ENCODE results near the gene GASK1A. TPM values are rescaled to one million over a fixed set of nuclear protein-coding genes. Genes with fewer than 3 reads are reported as not detected.

GASK1A gene
- total RNA-seq, 1 donor from 2014 or later = 10.6 TPM

GRCh38 chr3:43009547-43009946 lies 30.4 kb downstream of the GASK1A start:
- Histone ChIP-seq H3K9me3 (no peaks in the 10 kb centered on the region), H3K36me3 (no peaks in the 10 kb centered on the region), H3K4me1 (no peaks in the 10 kb centered on the region), H3K4me3 (no peak overlapping the region), H3K27me3 (no peaks in the 10 kb centered on the region), H3K27ac (no peak overlapping the region)
- TF ChIP-seq POLR2AphosphoS5 (IDR thresholded peaks at IDR 0.05; ENCODE audit: insufficient read depth in 1 of 2, low read depth in 1 of 2) (no peak), CTCF (IDR thresholded peaks at IDR 0.05) (no peak), POLR2A (IDR thresholded peaks at IDR 0.05) (no peak)
- intact Hi-C loops (cut with DNase I) = no loop called here
- no peak for DNase-seq (ENCODE audit: extremely low spot score in 2 of 2)

DNA sequence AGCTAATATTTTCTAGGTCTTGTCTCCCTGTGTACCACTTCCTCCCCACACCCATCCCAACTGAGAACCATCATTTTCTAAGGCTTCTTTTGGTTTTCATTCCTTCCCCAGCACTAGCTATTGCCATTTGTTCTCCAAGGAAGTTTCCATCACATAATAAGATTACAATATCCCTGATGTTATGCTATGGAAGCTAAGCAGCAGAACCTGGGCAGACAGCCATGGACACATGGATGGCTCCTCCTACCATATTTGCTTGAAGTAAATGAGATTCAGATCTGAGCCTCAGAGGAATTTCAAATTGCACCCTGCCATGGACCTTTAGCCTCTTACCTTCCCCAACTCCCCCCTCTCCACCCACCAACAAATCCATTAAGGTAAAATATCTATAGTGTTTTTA lies 31.5 kb downstream of the GASK1A start:
- Histone ChIP-seq H3K36me3 (no peaks in the 10 kb centered on the region), H3K27ac (no peak overlapping the region), H3K4me3 (no peak overlapping the region), H3K4me1 (no peaks in the 10 kb centered on the region), H3K9me3 (no peaks in the 10 kb centered on the region), H3K27me3 (no peaks in the 10 kb centered on the region)
- TF ChIP-seq POLR2A (IDR thresholded peaks at IDR 0.05) (no peak), CTCF (IDR thresholded peaks at IDR 0.05) (no peak), POLR2AphosphoS5 (IDR thresholded peaks at IDR 0.05; ENCODE audit: insufficient read depth in 1 of 2, low read depth in 1 of 2) (no peak)
- intact Hi-C loops (cut with DNase I) = no loop called here
- DNase-seq (ENCODE audit: extremely low spot score in 2 of 2) = no peak

DNA sequence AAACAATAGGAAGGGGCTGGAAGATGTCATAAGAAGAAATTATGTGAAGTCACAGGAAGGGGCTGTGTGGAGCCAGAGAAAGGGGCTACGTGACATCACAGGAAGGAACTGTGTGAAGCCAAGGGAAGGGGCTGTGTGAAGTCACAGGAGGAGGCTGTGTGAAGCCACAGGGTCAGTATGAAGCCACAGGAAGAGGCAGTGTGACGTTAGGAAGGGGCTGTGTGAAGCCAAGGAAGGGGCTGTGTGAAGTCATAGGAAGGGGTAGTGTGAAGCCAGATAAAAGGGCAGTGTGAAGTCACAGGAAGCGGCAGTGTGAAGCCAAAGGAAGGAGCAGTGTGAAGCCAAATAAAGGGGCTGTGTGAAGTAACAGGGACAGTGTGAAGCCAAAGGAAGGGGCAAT lies 32.5 kb downstream of the GASK1A start:
- Histone ChIP-seq H3K36me3 (no peaks in the 10 kb centered on the region), H3K4me3 (no peak overlapping the region), H3K9me3 (no peaks in the 10 kb centered on the region), H3K27ac (no peak overlapping the region), H3K4me1 (no peaks in the 10 kb centered on the region), H3K27me3 (no peaks in the 10 kb centered on the region)
- intact Hi-C loops (cut with DNase I) = no loop called here
- no peak for DNase-seq (ENCODE audit: extremely low spot score in 2 of 2)
- TF ChIP-seq POLR2A (IDR thresholded peaks at IDR 0.05) (no peak), POLR2AphosphoS5 (IDR thresholded peaks at IDR 0.05; ENCODE audit: insufficient read depth in 1 of 2, low read depth in 1 of 2) (no peak), CTCF (IDR thresholded peaks at IDR 0.05) (no peak)

DNA sequence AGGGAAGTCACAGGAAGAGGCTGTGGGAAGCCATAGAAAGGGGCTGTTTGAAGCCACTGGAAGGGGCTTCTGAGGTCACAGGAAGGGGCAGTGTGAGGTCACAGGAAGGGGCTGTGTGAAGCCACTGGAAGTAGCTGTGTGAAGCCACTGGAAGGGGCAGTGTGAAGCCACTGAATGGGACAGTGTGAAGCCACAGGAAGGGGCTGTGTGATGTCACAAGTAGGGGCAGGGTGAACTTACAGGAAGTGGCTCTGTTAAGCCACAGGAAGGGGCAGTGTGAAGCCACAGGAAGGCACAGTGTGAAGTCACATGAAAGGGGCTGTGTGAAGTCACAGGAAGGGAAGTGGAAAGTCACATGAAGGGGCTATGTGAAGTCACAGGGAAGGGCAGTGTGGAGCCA lies 33.1 kb downstream of the GASK1A start:
- H3K4me1 ChIP-seq = no peaks in the 10 kb centered on the region
- TF ChIP-seq CTCF (IDR thresholded peaks at IDR 0.05) = no peak
- TF ChIP-seq POLR2A (IDR thresholded peaks at IDR 0.05) = no peak
- TF ChIP-seq POLR2AphosphoS5 (IDR thresholded peaks at IDR 0.05; ENCODE audit: insufficient read depth in 1 of 2, low read depth in 1 of 2) = no peak
- H3K4me3 ChIP-seq = no peak overlapping the region
- H3K27ac ChIP-seq = no peak overlapping the region
- no peaks in the 10 kb centered on the region for H3K9me3 ChIP-seq
- DNase-seq (ENCODE audit: extremely low spot score in 2 of 2) = no peak
- intact Hi-C loops (cut with DNase I) = no loop called here
- no peaks in the 10 kb centered on the region for H3K27me3 ChIP-seq
- no peaks in the 10 kb centered on the region for H3K36me3 ChIP-seq

GRCh38 chr3:43013256-43013655 lies 34.1 kb downstream of the GASK1A start:
- no peak for DNase-seq (ENCODE audit: extremely low spot score in 2 of 2)
- intact Hi-C loops (cut with DNase I) = no loop called here
- Histone ChIP-seq H3K9me3 (no peaks in the 10 kb centered on the region), H3K36me3 (no peaks in the 10 kb centered on the region), H3K4me3 (no peak overlapping the region), H3K27me3 (no peaks in the 10 kb centered on the region), H3K27ac (no peak overlapping the region), H3K4me1 (no peaks in the 10 kb centered on the region)
- TF ChIP-seq POLR2AphosphoS5 (IDR thresholded peaks at IDR 0.05; ENCODE audit: insufficient read depth in 1 of 2, low read depth in 1 of 2) (no peak), POLR2A (IDR thresholded peaks at IDR 0.05) (no peak), CTCF (IDR thresholded peaks at IDR 0.05) (no peak)

All from vagina (tissue), 2 donors.